Measurements from ENCODE around the gene MEIS2. TPM values are rescaled to one million over a fixed set of nuclear protein-coding genes. Genes with fewer than 3 reads are reported as not detected.

The MEIS2 gene
- total RNA-seq, 1 donor from 2014 or later: 76.9 TPM

DNA sequence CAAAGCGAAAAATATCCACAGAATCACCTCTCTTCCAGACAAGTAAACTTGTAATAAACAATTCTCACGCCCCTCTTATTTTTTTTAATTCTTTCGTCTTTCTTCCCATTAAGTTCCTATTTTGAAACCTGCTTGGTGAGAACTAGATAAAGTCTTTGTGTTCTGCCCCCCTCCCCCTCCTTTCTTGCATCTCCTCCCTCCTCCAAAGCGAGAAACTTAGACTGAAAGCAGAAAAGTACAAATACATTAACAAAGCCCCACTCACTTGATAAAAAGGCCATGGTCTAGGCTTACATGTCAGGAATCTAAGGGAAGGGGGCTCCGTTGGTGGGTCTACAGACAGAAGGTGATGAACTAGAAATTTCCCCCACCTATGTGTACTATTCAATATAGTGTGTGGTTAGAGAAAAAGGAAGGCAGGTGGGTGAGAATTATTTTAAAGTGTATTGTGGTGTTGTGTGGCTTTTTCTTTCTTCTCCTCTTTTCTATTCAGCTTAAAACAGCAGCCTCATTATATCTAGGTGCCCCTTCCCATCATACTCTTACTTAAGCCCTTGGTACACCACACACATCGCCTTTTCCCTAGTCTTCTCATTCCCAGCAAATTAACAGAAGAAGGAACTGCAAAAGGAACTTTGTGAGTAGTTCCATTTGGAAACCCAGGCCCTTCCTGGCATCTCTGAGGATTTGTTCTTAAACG, 215.3 kb downstream of the MEIS2 start:
- intact Hi-C loops (cut with DNase I): loop anchor here (5.0 kb wide), 1 partner anchor 212 kb away; no protein-coding TSS in a partner anchor

DNA sequence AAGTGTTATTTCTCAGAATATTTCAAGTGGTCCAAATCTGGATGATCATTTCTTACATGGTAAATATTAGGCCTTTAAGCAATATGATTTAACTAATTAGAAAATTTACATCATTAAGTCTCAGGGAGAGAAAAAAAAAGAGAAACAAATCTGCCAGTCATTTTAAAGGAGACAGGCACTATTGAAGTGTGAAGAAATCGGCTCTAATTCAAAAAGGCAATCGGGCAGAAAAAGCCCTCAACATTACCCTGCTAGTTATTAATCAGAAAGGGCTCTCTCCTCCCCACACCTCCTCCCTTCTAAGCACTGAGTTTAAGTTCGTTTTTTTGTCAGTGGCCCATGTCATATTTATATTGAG, 215.9 kb downstream of the MEIS2 start:
- intact Hi-C loops (cut with DNase I): no loop called here
- Histone ChIP-seq H3K9me3 (no peaks in the 10 kb centered on the region), H3K27ac (no peak overlapping the region), H3K4me3 (no peak overlapping the region), H3K36me3 (no peaks in the 10 kb centered on the region), H3K4me1 (peaks cover 42% of the 10 kb centered on the region), H3K27me3 (peaks cover 4% of the 10 kb centered on the region)
- DNase-seq (ENCODE audit: extremely low spot score in 2 of 2): no peak
- TF ChIP-seq, protein P1, sequence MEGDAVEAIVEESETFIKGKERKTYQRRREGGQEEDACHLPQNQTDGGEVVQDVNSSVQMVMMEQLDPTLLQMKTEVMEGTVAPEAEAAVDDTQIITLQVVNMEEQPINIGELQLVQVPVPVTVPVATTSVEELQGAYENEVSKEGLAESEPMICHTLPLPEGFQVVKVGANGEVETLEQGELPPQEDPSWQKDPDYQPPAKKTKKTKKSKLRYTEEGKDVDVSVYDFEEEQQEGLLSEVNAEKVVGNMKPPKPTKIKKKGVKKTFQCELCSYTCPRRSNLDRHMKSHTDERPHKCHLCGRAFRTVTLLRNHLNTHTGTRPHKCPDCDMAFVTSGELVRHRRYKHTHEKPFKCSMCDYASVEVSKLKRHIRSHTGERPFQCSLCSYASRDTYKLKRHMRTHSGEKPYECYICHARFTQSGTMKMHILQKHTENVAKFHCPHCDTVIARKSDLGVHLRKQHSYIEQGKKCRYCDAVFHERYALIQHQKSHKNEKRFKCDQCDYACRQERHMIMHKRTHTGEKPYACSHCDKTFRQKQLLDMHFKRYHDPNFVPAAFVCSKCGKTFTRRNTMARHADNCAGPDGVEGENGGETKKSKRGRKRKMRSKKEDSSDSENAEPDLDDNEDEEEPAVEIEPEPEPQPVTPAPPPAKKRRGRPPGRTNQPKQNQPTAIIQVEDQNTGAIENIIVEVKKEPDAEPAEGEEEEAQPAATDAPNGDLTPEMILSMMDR (IDR thresholded peaks at IDR 0.05): no peak
- TF ChIP-seq POLR2AphosphoS5 (IDR thresholded peaks at IDR 0.05; ENCODE audit: insufficient read depth in 1 of 2, low read depth in 1 of 2) (no peak), POLR2A (IDR thresholded peaks at IDR 0.05) (no peak)

More for the DNA sequence above, 215.3 kb downstream of the MEIS2 start:
- H3K9me3 ChIP-seq: no peaks in the 10 kb centered on the region
- no peak overlapping the region for H3K27ac ChIP-seq
- DNase-seq (ENCODE audit: extremely low spot score in 2 of 2): no peak
- H3K36me3 ChIP-seq: no peaks in the 10 kb centered on the region
- peaks cover 42% of the 10 kb centered on the region for H3K4me1 ChIP-seq
- TF ChIP-seq POLR2AphosphoS5 (IDR thresholded peaks at IDR 0.05; ENCODE audit: insufficient read depth in 1 of 2, low read depth in 1 of 2) (no peak), POLR2A (IDR thresholded peaks at IDR 0.05) (no peak)
- TF ChIP-seq, protein P1 (IDR thresholded peaks at IDR 0.05): no peak
- H3K4me3 ChIP-seq: no peak overlapping the region
- peaks cover 4% of the 10 kb centered on the region for H3K27me3 ChIP-seq

DNA sequence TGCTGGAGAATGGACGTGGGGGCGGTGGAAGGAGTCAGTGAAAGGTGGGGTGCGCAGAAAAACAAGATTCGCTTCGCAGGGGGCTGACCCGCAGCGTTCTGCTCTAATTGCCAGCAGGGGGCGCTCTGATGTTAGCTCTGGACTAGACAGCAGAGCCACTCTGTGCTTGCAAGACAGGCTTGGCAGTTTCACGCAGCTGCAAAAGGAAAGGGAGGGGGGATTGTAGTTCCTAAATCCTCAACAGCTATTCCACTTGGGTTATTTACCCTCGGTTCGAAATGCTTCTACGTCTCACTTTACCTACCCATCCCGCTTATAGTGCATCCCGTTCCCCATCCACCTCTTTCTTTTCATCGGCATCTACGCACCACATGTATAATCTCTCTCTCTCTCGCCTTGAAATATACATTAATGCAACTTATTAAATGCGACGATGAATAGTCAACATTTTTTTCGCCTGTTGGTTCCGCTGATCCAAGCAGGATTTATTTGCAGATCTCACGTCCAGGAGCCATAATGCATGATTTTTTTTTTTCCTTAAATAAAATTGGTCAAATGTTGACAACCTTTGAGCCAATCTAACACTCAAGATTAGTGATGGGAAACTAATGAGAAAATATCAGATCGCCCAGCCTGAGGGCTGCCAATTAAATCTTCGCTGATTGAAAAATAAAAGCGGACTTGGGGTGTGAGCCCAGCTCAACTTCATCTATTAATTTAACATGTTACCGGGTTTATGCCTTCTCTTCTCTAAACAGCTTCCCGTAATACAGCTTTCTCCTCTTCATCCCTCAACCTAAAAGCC, 216.4 kb downstream of the MEIS2 start:
- TF ChIP-seq POLR2AphosphoS5 (IDR thresholded peaks at IDR 0.05; ENCODE audit: insufficient read depth in 1 of 2, low read depth in 1 of 2) (no peak), POLR2A (IDR thresholded peaks at IDR 0.05) (no peak)
- TF ChIP-seq, protein P1 (IDR thresholded peaks at IDR 0.05): peak; percentile 83 to 89 (median 87)
- intact Hi-C loops (cut with DNase I): no loop called here
- no peaks in the 10 kb centered on the region for H3K9me3 ChIP-seq
- H3K36me3 ChIP-seq: no peaks in the 10 kb centered on the region
- H3K27ac ChIP-seq: no peak overlapping the region
- peaks cover 42% of the 10 kb centered on the region for H3K4me1 ChIP-seq
- H3K4me3 ChIP-seq: peak overlapping the region; percentile 15 to 27
- peak in 1 of 2 donors; percentile 87 for DNase-seq (ENCODE audit: extremely low spot score in 2 of 2)
- H3K27me3 ChIP-seq: peaks cover 4% of the 10 kb centered on the region

DNA sequence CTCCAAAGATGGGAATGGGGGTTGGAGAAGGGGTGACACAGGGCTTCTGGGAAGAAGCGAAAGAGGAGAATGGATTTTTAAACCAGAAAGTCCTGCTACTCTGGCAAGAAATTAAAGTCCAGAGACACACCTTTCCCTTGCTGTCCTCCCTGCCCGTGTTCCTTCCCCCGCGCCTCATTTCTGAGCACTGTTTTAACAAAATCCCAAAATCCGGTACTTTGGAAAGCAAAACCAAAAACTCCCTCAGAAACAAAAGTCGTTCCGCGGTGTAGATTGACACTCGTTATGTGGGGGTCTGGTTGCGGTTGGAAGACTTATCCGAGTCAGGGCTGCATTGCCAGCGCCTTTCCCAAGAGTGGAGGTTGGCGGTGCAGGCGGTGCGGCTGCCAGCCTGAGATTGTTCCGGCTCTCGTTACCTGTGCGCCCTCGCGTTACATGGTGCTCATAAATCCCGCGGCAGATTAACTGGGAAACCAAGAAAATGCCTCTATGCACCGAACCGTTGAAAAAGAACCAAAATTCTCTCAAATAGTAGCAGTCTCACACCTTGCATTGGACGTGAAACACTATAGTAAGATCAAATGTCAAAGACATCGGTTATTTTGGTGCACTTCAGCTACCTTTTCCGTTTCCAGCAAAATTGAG, 217.7 kb downstream of the MEIS2 start:
- peaks cover 29% of the 10 kb centered on the region for H3K4me1 ChIP-seq
- H3K27ac ChIP-seq: no peak overlapping the region
- no peaks in the 10 kb centered on the region for H3K36me3 ChIP-seq
- H3K27me3 ChIP-seq: no peaks in the 10 kb centered on the region
- peak overlapping the region; percentile 22 to 27 for H3K4me3 ChIP-seq
- no peaks in the 10 kb centered on the region for H3K9me3 ChIP-seq
- DNase-seq (ENCODE audit: extremely low spot score in 2 of 2): no peak
- intact Hi-C loops (cut with DNase I): no loop called here
- TF ChIP-seq POLR2A (IDR thresholded peaks at IDR 0.05): no peak
- TF ChIP-seq, protein P1 (IDR thresholded peaks at IDR 0.05): no peak
- no peak for TF ChIP-seq POLR2AphosphoS5 (IDR thresholded peaks at IDR 0.05; ENCODE audit: insufficient read depth in 1 of 2, low read depth in 1 of 2)

Measured in vagina (tissue), 2 donors.